Esophagus (tissue), 2 donors: ENCODE measurements around the gene TRIM32. TPM values are rescaled to one million over a fixed set of nuclear protein-coding genes. Genes with fewer than 3 reads are reported as not detected.
"Not testable (repeated sequence)": the region's sequence is repeated elsewhere in the genome, so short reads cannot be mapped to it uniquely, and the experiment has no call there.

Source experiments
- H3K27ac ChIP-seq, 2 donors: one replicate each; pipeline ENCODE4 v1.5.1; 2013; ENCODE audit warnings: low read depth in 2 of 2, mild to moderate bottlenecking in 2 of 2, inconsistent platforms in 1 of 2, low read length in 1 of 2, moderate library complexity in 1 of 2
- H3K27me3 ChIP-seq, 2 donors: one replicate each; pipeline ENCODE4 v1.6.1; 2013; ENCODE audit warnings: low read length in 2 of 2, control low read depth in 1 of 2, mild to moderate bottlenecking in 1 of 2; ENCODE audit not compliant: insufficient read depth in 2 of 2, control insufficient read depth in 1 of 2
- H3K36me3 ChIP-seq, 2 donors: one replicate each; pipeline ENCODE4 v1.6.1; 2013; ENCODE audit warnings: low read length in 1 of 2; ENCODE audit not compliant: control insufficient read depth in 2 of 2, insufficient read depth in 2 of 2
- H3K4me1 ChIP-seq, 2 donors: one replicate each; pipeline ENCODE4 v1.6.1; 2013; ENCODE audit warnings: low read length in 1 of 2; ENCODE audit not compliant: control insufficient read depth in 2 of 2, insufficient read depth in 2 of 2
- H3K4me3 ChIP-seq, 2 donors: one replicate each; pipeline ENCODE4 v1.5.1; 2013; ENCODE audit warnings: low read length in 2 of 2, mild to moderate bottlenecking in 2 of 2, low read depth in 1 of 2, moderate library complexity in 1 of 2
- H3K9me3 ChIP-seq, 2 donors: one replicate each; pipeline ENCODE4 v1.6.1; 2013; ENCODE audit warnings: mild to moderate bottlenecking in 2 of 2, low read depth in 1 of 2, low read length in 1 of 2, moderate library complexity in 1 of 2; ENCODE audit not compliant: control insufficient read depth in 2 of 2, insufficient read depth in 1 of 2
- WGBS, 2 donors: extraction: QIAGEN DNeasy Blood & Tissue Kit; methylation state at CpG; one replicate each; pipeline ENCODE4 v1.1.7; 2013; 5-methylcytosine and 5-hydroxymethylcytosine counted together
- polyA plus RNA-seq, 2 donors: library from polyadenylated mRNA; stranded (reverse); fragments of 200-250 nt; gene quantifications; one replicate each; pipeline ENCODE4 v1.2.3, GENCODE V29; 2013
- donor health status: healthy with polysubstance abuse.
- donor health status: Bipolar disorder and iron deficiency.

Gene TRIM32
- polyA plus RNA-seq, 2 donors: 2.6 to 4.1 TPM

DNA sequence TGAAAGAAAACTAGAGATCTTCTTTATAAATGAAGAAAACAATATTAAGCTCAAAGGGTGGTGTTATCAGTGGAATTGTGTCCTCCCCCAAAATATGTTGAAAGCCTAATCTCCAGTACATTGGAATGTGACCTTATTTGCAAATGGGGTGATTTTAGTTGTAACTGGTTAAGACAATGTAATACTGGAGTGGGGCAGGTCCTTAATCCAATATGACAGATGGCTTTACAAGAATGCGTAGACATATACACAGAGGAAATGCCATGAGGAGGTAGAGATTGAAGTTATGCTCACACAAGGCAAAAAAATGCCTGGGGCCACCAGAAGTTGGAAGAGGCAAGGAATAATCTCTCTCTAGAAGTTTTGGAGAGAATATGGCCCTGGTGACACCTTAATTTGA is 13.7 kb upstream of the TRIM32 start:
- WGBS, 2 donors: 58 to 81% methylated on average over 1 of the region's 1 CpG
- Histone ChIP-seq H3K9me3 (no peaks in the 10 kb centered on the region), H3K4me3 (no peak overlapping the region), H3K27ac (no peak overlapping the region), H3K4me1 (no peaks in the 10 kb centered on the region), H3K36me3 (no peaks in the 10 kb centered on the region), H3K27me3 (no peaks in the 10 kb centered on the region)

DNA sequence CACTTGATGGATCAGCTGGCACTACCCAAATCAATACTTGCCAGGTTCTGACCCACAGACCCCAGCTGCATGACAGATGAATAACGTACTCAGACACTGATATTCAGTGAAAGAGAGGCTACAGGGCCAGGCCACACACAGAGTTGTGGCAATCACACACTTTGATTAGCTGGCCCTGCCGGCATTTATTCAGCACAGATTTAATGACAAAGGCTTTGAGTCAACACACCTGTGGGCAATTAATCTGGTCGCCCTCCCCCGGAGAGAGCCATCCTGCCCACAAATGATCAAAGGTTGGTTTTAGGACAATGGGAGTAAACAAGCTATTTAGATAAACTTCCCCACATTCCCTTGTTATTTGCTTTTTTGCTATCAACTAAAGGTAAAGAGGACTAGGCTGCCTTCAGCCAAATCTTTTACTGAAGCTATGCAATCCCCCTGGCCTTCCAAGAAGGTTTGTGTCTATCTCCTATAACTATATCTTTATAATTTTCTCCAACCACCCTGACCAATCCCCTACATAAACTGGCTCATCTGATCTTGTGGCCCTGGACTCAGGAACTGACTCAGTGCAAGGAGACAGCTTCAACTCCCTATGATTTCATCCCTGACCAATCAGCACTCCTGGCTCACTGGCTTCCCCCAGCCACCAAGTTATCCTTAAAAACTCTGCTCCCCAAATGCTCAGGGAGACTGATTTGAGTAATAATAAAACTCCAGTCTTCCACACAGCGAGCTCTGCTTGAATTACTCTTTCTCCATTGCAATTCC is 12.7 kb upstream of the TRIM32 start:
- no peaks in the 10 kb centered on the region for H3K9me3 ChIP-seq
- no peak overlapping the region for H3K27ac ChIP-seq

DNA sequence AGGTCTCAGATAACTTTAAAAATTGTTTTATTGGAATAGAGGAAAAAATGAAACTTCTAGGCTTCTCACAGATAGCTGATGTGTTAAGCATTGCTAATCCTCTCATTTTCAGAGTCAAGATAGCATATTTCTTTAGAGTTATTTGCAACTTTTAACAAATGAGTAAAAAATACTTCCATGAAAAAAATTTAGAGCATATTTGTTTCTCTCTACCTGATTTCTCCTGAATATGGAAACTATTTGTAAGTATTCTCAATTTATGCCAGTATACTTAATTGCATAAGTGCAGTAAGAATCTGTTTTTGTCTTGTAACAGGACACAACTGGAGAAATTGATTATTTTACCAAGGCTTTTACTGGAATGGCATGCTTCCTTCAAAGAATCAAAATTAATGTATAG is 3.6 kb upstream of the TRIM32 start:
- no peaks in the 10 kb centered on the region for H3K36me3 ChIP-seq
- no peaks in the 10 kb centered on the region for H3K27me3 ChIP-seq
- no peaks in the 10 kb centered on the region for H3K4me1 ChIP-seq

More for the DNA sequence above, 12.7 kb upstream of the TRIM32 start:
- no peak overlapping the region for H3K4me3 ChIP-seq
- no peaks in the 10 kb centered on the region for H3K36me3 ChIP-seq
- no peaks in the 10 kb centered on the region for H3K4me1 ChIP-seq
- H3K27me3 ChIP-seq: no peaks in the 10 kb centered on the region
- WGBS, 2 donors: 73 to 79% methylated on average over 5 of the region's 5 CpGs

DNA sequence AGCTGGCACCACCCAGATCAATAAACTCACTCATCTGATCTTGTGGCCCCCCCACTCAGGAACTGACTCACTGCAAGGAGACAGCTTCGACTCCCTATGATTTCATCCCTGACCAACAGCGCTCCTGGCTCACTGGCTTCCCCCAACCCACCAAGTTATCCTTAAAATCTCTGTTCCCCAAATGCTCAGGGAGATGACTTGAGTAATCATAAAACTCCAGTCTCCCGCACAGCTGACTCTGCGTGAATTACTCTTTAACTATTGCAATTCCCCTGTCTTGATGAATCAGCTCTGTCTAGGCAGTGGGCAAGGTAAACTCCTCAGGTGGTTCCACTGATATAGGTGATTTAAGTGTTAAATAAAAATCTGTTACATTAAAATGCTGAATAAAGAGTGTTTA is 1.9 kb upstream of the TRIM32 start:
- Histone ChIP-seq H3K27me3 (no peaks in the 10 kb centered on the region), H3K4me3 (no peak overlapping the region), H3K4me1 (peaks cover 0 to 2% of the 10 kb centered on the region in 2 donors), H3K9me3 (no peaks in the 10 kb centered on the region), H3K36me3 (no peaks in the 10 kb centered on the region), H3K27ac (no peak overlapping the region)
- WGBS, 2 donors: 85% methylated on average over 4 of the region's 4 CpGs

More for the DNA sequence above, 3.6 kb upstream of the TRIM32 start:
- no peaks in the 10 kb centered on the region for H3K9me3 ChIP-seq
- no peak overlapping the region for H3K4me3 ChIP-seq
- H3K27ac ChIP-seq: no peak overlapping the region

DNA sequence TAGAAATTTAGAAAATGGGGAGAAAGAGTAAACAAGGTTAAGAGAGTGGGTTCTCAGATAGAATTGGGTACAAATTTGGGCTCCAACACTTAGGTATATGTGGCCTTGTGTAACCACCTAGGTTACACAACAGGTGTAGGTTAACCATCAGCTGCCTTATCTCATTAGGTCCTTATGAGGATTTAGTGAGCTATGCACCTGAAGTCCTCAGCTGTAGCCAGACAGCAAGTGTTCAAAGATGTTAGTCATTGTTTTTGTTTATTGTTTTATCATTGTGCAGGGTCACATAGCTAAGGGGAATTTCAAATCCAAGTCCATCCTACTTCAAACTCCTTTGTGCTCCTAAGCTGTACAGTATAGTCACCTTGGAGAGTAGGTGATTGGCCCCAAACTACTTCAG is 970 bp upstream of the TRIM32 start:
- Histone ChIP-seq H3K4me3 (no peak overlapping the region), H3K27me3 (no peaks in the 10 kb centered on the region), H3K27ac (no peak overlapping the region), H3K36me3 (no peaks in the 10 kb centered on the region), H3K9me3 (no peaks in the 10 kb centered on the region), H3K4me1 (peaks cover 0 to 2% of the 10 kb centered on the region in 2 donors)

DNA sequence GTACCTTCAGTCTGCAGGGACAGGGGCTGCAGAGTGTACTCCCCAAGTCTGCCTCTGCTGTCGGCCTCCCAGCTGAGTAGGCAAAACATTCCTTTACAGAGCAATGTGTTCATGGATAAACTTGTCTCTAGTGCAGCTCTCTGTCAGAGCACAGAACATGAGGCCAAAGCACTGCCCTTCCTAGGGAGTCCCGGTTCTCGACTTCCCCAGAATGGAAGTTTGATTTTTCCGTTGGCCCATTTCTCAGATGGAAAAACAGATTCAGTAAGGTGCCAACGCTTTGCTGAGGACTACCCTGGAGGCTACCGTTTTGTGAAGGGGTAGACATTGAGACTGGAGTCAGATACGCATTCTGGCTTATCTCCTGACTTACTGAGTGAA is 422 bp upstream of the TRIM32 start:
- Histone ChIP-seq H3K9me3 (no peaks in the 10 kb centered on the region), H3K27ac (peak overlapping the region in 1 of 2 donors; percentile 82), H3K36me3 (no peaks in the 10 kb centered on the region), H3K4me3 (peak overlapping the region; percentile 56 to 72), H3K27me3 (no peaks in the 10 kb centered on the region), H3K4me1 (peaks cover 0 to 2% of the 10 kb centered on the region in 2 donors)
- 20 to 22% methylated on average over 7 of the region's 7 CpGs for WGBS, 2 donors

DNA sequence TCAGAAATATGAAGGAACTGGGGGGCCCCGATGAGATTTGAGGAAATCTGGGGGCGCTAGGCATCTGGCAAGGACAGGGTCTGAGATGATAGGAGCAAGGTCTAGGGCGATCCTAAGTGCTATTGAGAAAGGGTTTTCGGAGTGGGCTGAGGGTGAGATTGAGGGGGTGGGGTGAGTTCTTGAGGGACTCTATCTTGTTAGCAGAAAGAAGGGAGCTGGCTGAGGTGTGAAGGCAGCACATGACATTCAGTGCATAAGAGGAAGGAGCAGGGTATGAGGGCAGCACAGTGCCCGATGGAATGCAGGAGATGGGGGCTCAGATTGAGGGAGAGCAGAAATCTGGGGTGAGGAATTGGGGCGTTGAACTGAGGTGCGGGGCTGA is 640 bp downstream of the TRIM32 start:
- Histone ChIP-seq H3K27ac (no peak overlapping the region), H3K4me3 (peak overlapping the region; percentile 56 to 72), H3K4me1 (peaks cover 0 to 2% of the 10 kb centered on the region in 2 donors), H3K36me3 (no peaks in the 10 kb centered on the region), H3K9me3 (no peaks in the 10 kb centered on the region), H3K27me3 (no peaks in the 10 kb centered on the region)
- WGBS, 2 donors: 10 to 11% methylated on average over 7 of the region's 7 CpGs

DNA sequence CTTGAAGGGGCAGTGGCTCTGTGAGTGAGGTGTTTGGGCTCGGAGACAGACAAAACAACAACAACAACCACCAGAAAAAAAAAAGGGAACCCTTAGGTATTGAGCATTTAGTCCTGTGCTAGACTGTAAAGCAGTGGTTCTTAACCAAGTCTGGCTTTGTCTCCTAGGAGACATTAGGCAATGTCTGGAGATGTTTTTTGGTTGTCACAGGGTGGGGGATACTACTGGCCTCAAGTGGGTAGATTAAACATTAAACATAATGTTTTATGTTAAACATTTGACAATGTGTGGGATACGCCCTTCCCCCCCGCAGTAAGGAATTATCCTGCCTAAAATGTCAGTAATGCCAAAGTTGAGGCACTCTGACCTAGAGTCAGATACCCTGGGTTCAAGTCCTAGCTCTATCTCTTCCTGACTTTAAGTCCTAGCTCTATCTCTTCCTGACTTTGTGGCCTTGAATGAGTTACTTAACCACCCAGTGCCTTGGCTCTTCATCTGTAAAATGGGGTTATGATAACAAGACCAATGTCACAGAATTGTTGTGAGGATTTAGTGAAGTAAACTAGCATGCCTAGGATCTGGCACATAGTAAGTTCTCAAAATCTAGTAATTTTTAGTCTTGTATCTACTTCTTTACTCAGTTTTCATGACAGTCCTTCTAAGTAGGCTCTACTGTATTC is 1.8 kb downstream of the TRIM32 start:
- Histone ChIP-seq H3K4me1 (peaks cover 0 to 5% of the 10 kb centered on the region in 2 donors), H3K9me3 (no peaks in the 10 kb centered on the region), H3K27me3 (no peaks in the 10 kb centered on the region), H3K4me3 (no peak overlapping the region), H3K27ac (no peak overlapping the region), H3K36me3 (no peaks in the 10 kb centered on the region)
- WGBS, 2 donors: 82 to 88% methylated on average over 3 of the region's 3 CpGs

DNA sequence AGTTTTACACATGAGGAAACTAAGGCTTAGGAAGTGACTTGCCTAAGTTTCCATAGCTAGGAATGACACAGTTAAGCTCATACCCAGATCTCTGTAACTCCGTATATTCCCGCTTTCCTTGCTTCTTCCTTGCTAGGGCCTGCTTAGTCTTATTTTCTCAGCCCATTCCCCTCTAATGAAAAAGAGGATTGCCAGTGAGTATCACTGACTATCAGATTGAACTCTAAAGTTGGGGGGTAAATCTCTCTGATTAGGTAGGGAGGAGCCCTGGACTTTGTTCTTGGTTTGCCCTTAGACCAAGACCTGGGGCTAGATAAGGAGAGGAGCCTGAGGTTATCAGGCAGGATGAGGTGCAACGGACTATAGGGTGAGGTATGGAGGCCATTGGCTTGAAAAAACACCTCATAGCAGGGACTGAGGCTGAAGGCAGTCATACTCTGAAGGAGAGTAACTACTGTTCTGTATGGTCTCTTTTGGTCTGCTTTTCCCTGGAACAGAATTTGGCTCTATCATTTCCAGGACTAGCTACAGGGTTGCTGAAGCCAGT is 2.5 kb downstream of the TRIM32 start:
- H3K36me3 ChIP-seq: no peaks in the 10 kb centered on the region
- H3K9me3 ChIP-seq: no peaks in the 10 kb centered on the region
- WGBS, 2 donors: 89 to 91% methylated on average over 3 of the region's 3 CpGs
- no peaks in the 10 kb centered on the region for H3K27me3 ChIP-seq
- peaks cover 0 to 5% of the 10 kb centered on the region in 2 donors for H3K4me1 ChIP-seq
- no peak overlapping the region for H3K4me3 ChIP-seq
- no peak overlapping the region for H3K27ac ChIP-seq

DNA sequence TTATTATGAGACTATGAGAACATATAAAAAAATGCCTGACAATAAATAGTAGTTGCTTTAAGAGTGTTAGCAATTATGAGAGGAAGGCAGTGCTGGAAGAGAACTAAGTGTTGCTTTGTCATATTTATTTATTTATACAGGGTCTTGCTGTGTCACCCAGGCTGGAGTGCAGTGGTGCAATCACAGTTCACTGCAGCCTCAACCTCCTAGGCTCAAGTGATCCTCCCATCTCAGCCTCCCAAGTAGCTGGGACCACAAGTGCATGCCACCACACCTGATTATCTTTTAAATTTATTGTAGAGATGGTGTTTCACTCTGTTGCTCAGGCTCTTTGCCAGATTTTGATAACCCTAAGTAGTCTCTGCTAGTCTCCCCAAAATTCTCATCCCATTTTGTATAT is 3.7 kb downstream of the TRIM32 start:
- H3K4me1 ChIP-seq, H3K9me3 ChIP-seq, H3K27me3 ChIP-seq, H3K36me3 ChIP-seq, H3K27ac ChIP-seq, H3K4me3 ChIP-seq: not testable (repeated sequence)
